Measurements from ENCODE around the gene RNPEPL1.

GRCh38 chr2:240525802-240526201, 42.5 kb upstream of the RNPEPL1 start:
- TF ChIP-seq CTCF (conservative IDR thresholded peaks at IDR 0.05; ENCODE audit: low read depth, low read length) (no peak), EZH2 (IDR thresholded peaks at IDR 0.05; ENCODE audit: low read length, unreplicated experiment) (no peak)

Data from PC-3 (cell line).